ENCODE data around the gene SIPA1L2. TPM values are rescaled to one million over a fixed set of nuclear protein-coding genes. Genes with fewer than 3 reads are reported as not detected.
A peak's percentile ranks its signal among the peaks of the same experiment; 100 is the strongest.

SIPA1L2 gene
- total and polyA plus RNA-seq, 4 donors = 5.3 to 60.1 (median 30.4) TPM

- no peak for TF ChIP-seq CTCF (IDR thresholded peaks at IDR 0.05; ENCODE audit: control extremely low read depth, extremely low read depth)
- WGBS, 2 donors = 90 to 96% methylated on average over 1 of the region's 1 CpG
- H3K4me1 ChIP-seq (ENCODE audit: control insufficient read depth in 5 of 5, insufficient read depth in 5 of 5, low read length in 5 of 5) = peaks cover 0 to 20% (median 8%) of the 10 kb centered on the region in 5 donors
- H3K9me3 ChIP-seq (ENCODE audit: control insufficient read depth in 4 of 4, insufficient read depth in 3 of 4, low read length in 3 of 4) = peaks cover 0 to 1% (median 0%) of the 10 kb centered on the region in 4 donors
- H3K4me3 ChIP-seq = no peak overlapping the region
- no peak for DNase-seq
- H3K36me3 ChIP-seq (ENCODE audit: control insufficient read depth in 4 of 4, insufficient read depth in 4 of 4, low read length in 4 of 4) = no peaks in the 10 kb centered on the region
- no peak for ATAC-seq (ENCODE audit: insufficient read depth, low FRiP score)
- no peaks in the 10 kb centered on the region for H3K27me3 ChIP-seq (ENCODE audit: control insufficient read depth in 3 of 3, insufficient read depth in 3 of 3, low read length in 2 of 3)
- H3K27ac ChIP-seq (ENCODE audit: low read depth in 1 of 2, low read length in 1 of 2) = no peak overlapping the region
- H3K9ac ChIP-seq (ENCODE audit: insufficient read depth in 1 of 2, low read length in 2 of 2) = no peak overlapping the region
These were observed 46.0 kb upstream of the SIPA1L2 start for GRCh38 chr1:232675898-232676297.

- WGBS, 2 donors = 57 to 85% methylated on average over 5 of the region's 5 CpGs
- TF ChIP-seq CTCF (IDR thresholded peaks at IDR 0.05; ENCODE audit: control extremely low read depth, extremely low read depth) = no peak
- no peak for ATAC-seq (ENCODE audit: insufficient read depth, low FRiP score)
- no peak overlapping the region for H3K9ac ChIP-seq (ENCODE audit: insufficient read depth in 1 of 2, low read length in 2 of 2)
- no peak overlapping the region for H3K27ac ChIP-seq (ENCODE audit: low read depth in 1 of 2, low read length in 1 of 2)
- H3K4me1 ChIP-seq (ENCODE audit: control insufficient read depth in 5 of 5, insufficient read depth in 5 of 5, low read length in 5 of 5) = peaks cover 0 to 20% (median 8%) of the 10 kb centered on the region in 5 donors
- H3K9me3 ChIP-seq (ENCODE audit: control insufficient read depth in 4 of 4, insufficient read depth in 3 of 4, low read length in 3 of 4) = no peaks in the 10 kb centered on the region
- H3K27me3 ChIP-seq (ENCODE audit: control insufficient read depth in 3 of 3, insufficient read depth in 3 of 3, low read length in 2 of 3) = no peaks in the 10 kb centered on the region
- H3K36me3 ChIP-seq (ENCODE audit: control insufficient read depth in 4 of 4, insufficient read depth in 4 of 4, low read length in 4 of 4) = no peaks in the 10 kb centered on the region
- peak in 1 of 3 donors; percentile 35 for DNase-seq
- H3K4me3 ChIP-seq = no peak overlapping the region
These were observed 45.3 kb upstream of the SIPA1L2 start for GRCh38 chr1:232675260-232675659.

GRCh38 chr1:232673256-232673655, 43.3 kb upstream of the SIPA1L2 start:
- DNase-seq (peak in 2 of 3 donors; percentile 51 to 56), ATAC-seq (ENCODE audit: insufficient read depth, low FRiP score) (no peak)
- no peaks in the 10 kb centered on the region for H3K27me3 ChIP-seq (ENCODE audit: control insufficient read depth in 3 of 3, insufficient read depth in 3 of 3, low read length in 2 of 3)
- TF ChIP-seq CTCF (IDR thresholded peaks at IDR 0.05; ENCODE audit: control extremely low read depth, extremely low read depth) = no peak
- no peak overlapping the region for H3K9ac ChIP-seq (ENCODE audit: insufficient read depth in 1 of 2, low read length in 2 of 2)
- WGBS, 2 donors = 79 to 84% methylated on average over 6 of the region's 6 CpGs
- H3K9me3 ChIP-seq (ENCODE audit: control insufficient read depth in 4 of 4, insufficient read depth in 3 of 4, low read length in 3 of 4) = no peaks in the 10 kb centered on the region
- H3K36me3 ChIP-seq (ENCODE audit: control insufficient read depth in 4 of 4, insufficient read depth in 4 of 4, low read length in 4 of 4) = no peaks in the 10 kb centered on the region
- H3K27ac ChIP-seq (ENCODE audit: low read depth in 1 of 2, low read length in 1 of 2) = no peak overlapping the region
- no peak overlapping the region for H3K4me3 ChIP-seq
- H3K4me1 ChIP-seq (ENCODE audit: control insufficient read depth in 5 of 5, insufficient read depth in 5 of 5, low read length in 5 of 5) = peaks cover 0 to 24% (median 7%) of the 10 kb centered on the region in 5 donors
